Keratinocyte (primary cell): Measurements from ENCODE around the gene CTU1. TPM values are rescaled to one million over a fixed set of nuclear protein-coding genes. Genes with fewer than 3 reads are reported as not detected.

ENCODE experiments used
- DNase-seq: peaks from one replicate; pipeline ENCODE4 v3.0.0-alpha.2; 2011; ENCODE audit warnings: low read depth, missing footprints, low spot score
- FAIRE-seq: peaks from 2 replicates; lab custom pipeline; 2011; peaks lifted over from hg19 to GRCh38; lab: Jason Lieb, UNC
- H2AFZ ChIP-seq: 2 replicates; pipeline ENCODE4 v1.6.0; 2012; ENCODE audit warnings: low read length, control low read depth, inconsistent platforms; ENCODE audit not compliant: control insufficient read depth
- H3K27ac ChIP-seq: 2 replicates; pipeline ENCODE4 v1.5.1; 2011; ENCODE audit warnings: low read length; ENCODE audit not compliant: control insufficient read depth, insufficient read depth
- H3K27me3 ChIP-seq: 3 replicates; pipeline ENCODE4 v1.6.0; 2011; ENCODE audit warnings: low read length; ENCODE audit not compliant: control insufficient read depth, insufficient read depth; ENCODE audit errors: extremely low read depth
- H3K36me3 ChIP-seq, 2 experiments: 2 replicates in 1 of 2; 3 replicates in 1 of 2; pipeline ENCODE4 v1.5.1; 2011; ENCODE audit warnings: low read length in 2 of 2, mild to moderate bottlenecking in 1 of 2; ENCODE audit not compliant: control insufficient read depth in 2 of 2, insufficient read depth in 2 of 2; ENCODE audit errors: extremely low read depth in 1 of 2
- H3K4me1 ChIP-seq: 3 replicates; pipeline ENCODE4 v1.5.1; 2011; ENCODE audit warnings: low read length; ENCODE audit not compliant: control insufficient read depth, insufficient read depth; ENCODE audit errors: extremely low read depth
- H3K4me2 ChIP-seq: 3 replicates; pipeline ENCODE4 v1.6.0; 2011; ENCODE audit warnings: low read depth, low read length; ENCODE audit not compliant: control insufficient read depth, insufficient read depth; ENCODE audit errors: extremely low read depth
- H3K4me3 ChIP-seq, 3 experiments: fragments of 200-600 bp in 1 of 3; sonication (generic) in 1 of 3; 2 replicates in 2 of 3; 3 replicates in 1 of 3; pipeline ENCODE4 v1.5.1; 2011 to 2016; ENCODE audit warnings: low read length in 3 of 3, mild to moderate bottlenecking in 3 of 3, control low read depth in 2 of 3, inconsistent platforms in 1 of 3, low read depth in 1 of 3, mixed read lengths in 1 of 3, mixed run types in 1 of 3, moderate library complexity in 1 of 3; ENCODE audit not compliant: control insufficient read depth in 2 of 3, insufficient read depth in 2 of 3; ENCODE audit errors: extremely low read depth in 1 of 3
- H3K79me2 ChIP-seq: 2 replicates; pipeline ENCODE4 v1.6.0; 2012; ENCODE audit warnings: low read length; ENCODE audit not compliant: control insufficient read depth, insufficient read depth
- H3K9ac ChIP-seq: 3 replicates; pipeline ENCODE4 v1.6.0; 2011; ENCODE audit warnings: low read length; ENCODE audit not compliant: control insufficient read depth, insufficient read depth; ENCODE audit errors: extremely low read depth
- H3K9me1 ChIP-seq: 3 replicates; pipeline ENCODE4 v1.6.0; 2011; ENCODE audit warnings: low read length; ENCODE audit not compliant: control insufficient read depth, insufficient read depth; ENCODE audit errors: extremely low read depth
- H3K9me3 ChIP-seq: 2 replicates; pipeline ENCODE4 v1.5.1; 2012; ENCODE audit warnings: low read depth, low read length; ENCODE audit not compliant: control insufficient read depth
- H4K20me1 ChIP-seq: 3 replicates; pipeline ENCODE4 v1.6.0; 2011; ENCODE audit warnings: low read length; ENCODE audit not compliant: control insufficient read depth, insufficient read depth; ENCODE audit errors: extremely low read depth
- EZH2 ChIP-seq: IDR thresholded peaks from one replicate; pipeline ENCODE4 v1.6.1; 2012; ENCODE audit warnings: inconsistent platforms, mild to moderate bottlenecking, low read length, moderate library complexity
- dilution Hi-C: fragments of 300-500 bp; cut with MboI; formaldehyde crosslinking; loops from one replicate; pipeline ENCODE4 v1.7.0; 2020; ENCODE audit warnings: low sequenced_read_pairs; ENCODE audit not compliant: extremely low pct_ligation_motif_present
- polyA plus RNA-seq, 5 experiments: library from polyadenylated mRNA; depleted of rRNA in 3 of 5; stranded (reverse) in 3 of 5; stranded (forward) in 1 of 5; unstranded in 1 of 5; fragments of >200 nt; gene quantifications; 1 replicate in 1 of 5; 2 replicates in 3 of 5; 3 replicates in 1 of 5; pipeline versions ENCODE4 v1.2.1 to v1.2.3, GENCODE V29; 2011 to 2012; ENCODE audit warnings: missing spikeins in 2 of 5, low read depth in 1 of 5, low replicate concordance in 1 of 5
- TF ChIP-seq, protein P1 (sequence below), 3 experiments: IDR thresholded peaks in 1 of 3; conservative IDR thresholded peaks in 1 of 3; optimal IDR thresholded peaks in 1 of 3; 2 replicates in 2 of 3; 3 replicates in 1 of 3; pipeline versions ENCODE3 to v1.5.1; 2011; ENCODE audit warnings: low read length in 3 of 3, mild to moderate bottlenecking in 3 of 3, moderate library complexity in 2 of 3, control low read depth in 1 of 3, inconsistent platforms in 1 of 3; ENCODE audit not compliant: insufficient read depth in 2 of 3; ENCODE audit errors: extremely low read depth in 1 of 3

CTU1 gene
- polyA plus RNA-seq, 1 donor (not counting 4 experiments of a cell fraction or from before 2014, with no cell fraction given) = 1.9 TPM

DNA sequence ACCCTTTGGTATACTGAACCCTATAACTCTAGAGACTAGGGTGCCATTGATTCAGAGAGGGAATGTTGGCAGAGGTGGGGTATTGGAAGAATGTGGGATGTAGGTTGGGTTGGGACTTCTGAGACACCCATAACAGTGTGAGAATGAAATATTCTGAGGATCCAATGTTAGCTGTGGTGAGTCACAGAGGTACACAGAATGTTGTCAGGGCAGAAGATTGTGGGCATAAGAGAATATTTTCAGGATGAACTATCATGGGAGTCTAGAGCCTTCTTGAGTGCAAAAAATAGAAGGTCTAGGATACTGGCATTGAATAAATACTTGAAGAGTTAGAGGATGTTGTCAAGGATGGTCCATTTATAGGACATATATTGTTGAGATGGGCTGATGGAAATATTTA is 52.3 kb downstream of the CTU1 start:
- DNase-seq (no peak), FAIRE-seq (no peak)
- Histone ChIP-seq H3K4me3 (no peak overlapping the region), H3K4me2 (no peak overlapping the region), H4K20me1 (no peaks in the 10 kb centered on the region), H3K27ac (no peak overlapping the region), H3K79me2 (no peaks in the 10 kb centered on the region), H3K36me3 (no peaks in the 10 kb centered on the region), H2AFZ (no peak overlapping the region), H3K27me3 (peaks cover 7% of the 10 kb centered on the region), H3K4me1 (no peaks in the 10 kb centered on the region), H3K9ac (no peak overlapping the region), H3K9me1 (no peaks in the 10 kb centered on the region), H3K9me3 (no peaks in the 10 kb centered on the region)
- dilution Hi-C loops = no loop called here
- TF ChIP-seq, protein P1, sequence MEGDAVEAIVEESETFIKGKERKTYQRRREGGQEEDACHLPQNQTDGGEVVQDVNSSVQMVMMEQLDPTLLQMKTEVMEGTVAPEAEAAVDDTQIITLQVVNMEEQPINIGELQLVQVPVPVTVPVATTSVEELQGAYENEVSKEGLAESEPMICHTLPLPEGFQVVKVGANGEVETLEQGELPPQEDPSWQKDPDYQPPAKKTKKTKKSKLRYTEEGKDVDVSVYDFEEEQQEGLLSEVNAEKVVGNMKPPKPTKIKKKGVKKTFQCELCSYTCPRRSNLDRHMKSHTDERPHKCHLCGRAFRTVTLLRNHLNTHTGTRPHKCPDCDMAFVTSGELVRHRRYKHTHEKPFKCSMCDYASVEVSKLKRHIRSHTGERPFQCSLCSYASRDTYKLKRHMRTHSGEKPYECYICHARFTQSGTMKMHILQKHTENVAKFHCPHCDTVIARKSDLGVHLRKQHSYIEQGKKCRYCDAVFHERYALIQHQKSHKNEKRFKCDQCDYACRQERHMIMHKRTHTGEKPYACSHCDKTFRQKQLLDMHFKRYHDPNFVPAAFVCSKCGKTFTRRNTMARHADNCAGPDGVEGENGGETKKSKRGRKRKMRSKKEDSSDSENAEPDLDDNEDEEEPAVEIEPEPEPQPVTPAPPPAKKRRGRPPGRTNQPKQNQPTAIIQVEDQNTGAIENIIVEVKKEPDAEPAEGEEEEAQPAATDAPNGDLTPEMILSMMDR (optimal IDR thresholded peaks at IDR 0.05 in 1 of 3, IDR thresholded peaks at IDR 0.05 in 1 of 3, conservative IDR thresholded peaks at IDR 0.05 in 1 of 3; ENCODE audit: extremely low read depth in 1 of 3, insufficient read depth in 2 of 3, low read length in 3 of 3) = no peak
- no peak for TF ChIP-seq EZH2

Other genes with a start within 250 kb of the CTU1 start
- gene KLK2, start 235.0 kb downstream of the CTU1 start, polyA plus RNA-seq = 0.07 to 0.14 TPM in 2 of 3 replicates, not detected in the other
- gene KLK4, start 197.0 kb downstream of the CTU1 start, polyA plus RNA-seq = not detected in 3 replicates
- 425 to 882 TPM (median 477 TPM) in 3 replicates for gene KLK5, start 155.4 kb downstream of the CTU1 start, polyA plus RNA-seq
- gene KLK6, start 138.8 kb downstream of the CTU1 start, polyA plus RNA-seq = 0.73 to 2.5 TPM (median 1.9 TPM) in 3 replicates
- 22.4 to 33.8 TPM (median 29.2 TPM) in 3 replicates for gene KLK7, start 124.5 kb downstream of the CTU1 start, polyA plus RNA-seq
- gene KLK8, start 106.8 kb downstream of the CTU1 start, polyA plus RNA-seq = 88.8 to 232 TPM (median 118 TPM) in 3 replicates
- 56.3 to 97.5 TPM (median 95.3 TPM) in 3 replicates for gene KLK10, start 88.7 kb downstream of the CTU1 start, polyA plus RNA-seq
- gene KLK11, start 81.8 kb downstream of the CTU1 start, polyA plus RNA-seq = 12.8 to 39.0 TPM (median 18.0 TPM) in 3 replicates
- not detected in 3 replicates for gene KLK12, start 73.4 kb downstream of the CTU1 start, polyA plus RNA-seq
- gene KLK13, start 43.3 kb downstream of the CTU1 start, polyA plus RNA-seq = 2.0 to 4.4 TPM (median 2.8 TPM) in 3 replicates
- 0.05 to 0.63 TPM (median 0.10 TPM) in 3 replicates for gene KLK14, start 25.5 kb downstream of the CTU1 start, polyA plus RNA-seq
- gene SIGLEC9, start 16.5 kb upstream of the CTU1 start, polyA plus RNA-seq = not detected in 3 replicates
- not detected in 3 replicates for gene SIGLEC7, start 33.9 kb upstream of the CTU1 start, polyA plus RNA-seq
- gene CD33, start 116.7 kb upstream of the CTU1 start, polyA plus RNA-seq = 0.16 TPM in 1 of 3 replicates, not detected in the others
- not detected in 3 replicates for gene SIGLECL1, start 142.7 kb upstream of the CTU1 start, polyA plus RNA-seq
- not detected in 3 replicates for gene IGLON5, start 203.2 kb upstream of the CTU1 start, polyA plus RNA-seq
- 1.2 to 2.0 TPM (median 1.5 TPM) in 3 replicates for gene VSIG10L, start 233.7 kb upstream of the CTU1 start, polyA plus RNA-seq